ENCODE results near the gene ABCB4. TPM values are rescaled to one million over a fixed set of nuclear protein-coding genes. Genes with fewer than 3 reads are reported as not detected.

Gene ABCB4
- total and polyA plus RNA-seq, 8 donors, result 0.11 to 2.1 (median 0.22) TPM

- Histone ChIP-seq H3K27ac (no peak overlapping the region), H3K36me3 (no peaks in the 10 kb centered on the region), H3K9me3 (no peaks in the 10 kb centered on the region), H3K4me1 (no peaks in the 10 kb centered on the region), H3K4me3 (no peak overlapping the region), H3K27me3 (no peaks in the 10 kb centered on the region)
- intact Hi-C loops (cut with DNase I), result loop anchor here in 1 of 3 donors (10.0 kb wide), 1 partner anchor 378 kb away; no protein-coding TSS in a partner anchor
- WGBS, 2 donors, result 53 to 55% methylated on average over 3 of the region's 3 CpGs
- no peak for DNase-seq
- FAIRE-seq, result peak; percentile 17
- peak in 3 of 4 donors; percentile 15 to 22 (median 20) for TF ChIP-seq CTCF (IDR thresholded peaks at IDR 0.05)
- peak in 3 of 4 donors; percentile 32 to 57 (median 51) for ATAC-seq
Observed at GRCh38 chr7:87506246-87507180, 31.0 kb upstream of the ABCB4 start.

- H3K36me3 ChIP-seq, result no peaks in the 10 kb centered on the region
- intact Hi-C loops (cut with DNase I), result loop anchor here in 1 of 3 donors (10.0 kb wide), 1 partner anchor 379 kb away; no protein-coding TSS in a partner anchor
- H3K4me1 ChIP-seq, result no peaks in the 10 kb centered on the region
- no peak for TF ChIP-seq CTCF (IDR thresholded peaks at IDR 0.05)
- no peaks in the 10 kb centered on the region for H3K9me3 ChIP-seq
- no peak for DNase-seq
- no peaks in the 10 kb centered on the region for H3K27me3 ChIP-seq
- WGBS, 2 donors, result 52 to 61% methylated on average over 5 of the region's 5 CpGs
- ATAC-seq, result no peak
- H3K27ac ChIP-seq, result no peak overlapping the region
- FAIRE-seq, result no peak
- no peak overlapping the region for H3K4me3 ChIP-seq
Observed at GRCh38 chr7:87505557-87506245, 30.2 kb upstream of the ABCB4 start.

GRCh38 chr7:87505122-87505521, 29.6 kb upstream of the ABCB4 start:
- FAIRE-seq, result no peak
- Histone ChIP-seq H3K27me3 (no peaks in the 10 kb centered on the region), H3K36me3 (no peaks in the 10 kb centered on the region), H3K27ac (no peak overlapping the region), H3K4me3 (no peak overlapping the region), H3K9me3 (no peaks in the 10 kb centered on the region), H3K4me1 (no peaks in the 10 kb centered on the region)
- no peak for ATAC-seq
- 57 to 70% methylated on average over 5 of the region's 5 CpGs for WGBS, 2 donors
- DNase-seq, result no peak
- TF ChIP-seq CTCF (IDR thresholded peaks at IDR 0.05), result no peak
- intact Hi-C loops (cut with DNase I), result loop anchor here in 1 of 3 donors (10.0 kb wide), 1 partner anchor 380 kb away; no protein-coding TSS in a partner anchor

GRCh38 chr7:87499494-87499893, 24.0 kb upstream of the ABCB4 start:
- H3K4me1 ChIP-seq, result no peaks in the 10 kb centered on the region
- no peak for ATAC-seq

More at GRCh38 chr7:87499494-87499893, 24.0 kb upstream of the ABCB4 start:
- H3K4me3 ChIP-seq, result no peak overlapping the region
- intact Hi-C loops (cut with DNase I), result no loop called here
- TF ChIP-seq CTCF (IDR thresholded peaks at IDR 0.05), result no peak
- no peaks in the 10 kb centered on the region for H3K27me3 ChIP-seq
- H3K27ac ChIP-seq, result no peak overlapping the region
- FAIRE-seq (no peak), DNase-seq (no peak)
- no peaks in the 10 kb centered on the region for H3K9me3 ChIP-seq
- H3K36me3 ChIP-seq, result no peaks in the 10 kb centered on the region
- 67 to 83% methylated on average over 3 of the region's 3 CpGs for WGBS, 2 donors
